Measurements from ENCODE around the gene ACOX1.
A peak's percentile ranks its signal among the peaks of the same experiment; 100 is the strongest.
"Not testable (repeated sequence)": the region's sequence is repeated elsewhere in the genome, so short reads cannot be mapped to it uniquely, and the experiment has no call there.

ACOX1 gene

DNA sequence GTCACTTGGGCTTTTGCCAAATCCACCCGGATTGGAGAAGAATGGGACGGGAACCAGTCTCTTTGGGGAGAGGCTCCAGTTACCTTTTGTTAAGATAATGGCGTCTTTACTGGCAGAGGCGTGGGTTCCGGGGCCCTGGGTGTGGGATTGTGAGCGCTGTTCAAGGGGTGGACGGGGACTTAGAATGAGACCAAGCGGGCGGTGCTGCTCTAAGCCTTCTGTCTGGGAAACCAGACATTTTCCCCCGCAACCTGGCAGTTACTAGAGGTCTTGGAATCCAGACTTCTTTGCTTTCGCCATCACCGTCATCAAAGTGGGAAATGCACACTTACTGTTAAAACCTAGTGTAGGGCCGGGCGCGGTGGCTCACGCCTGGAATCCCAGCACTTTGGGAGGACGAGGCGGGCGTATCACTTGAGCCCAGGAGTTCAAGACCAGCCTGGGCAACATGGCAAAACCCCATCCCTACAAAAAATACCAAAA, 780 bp upstream of the ACOX1 start:
- DNase-seq: no peak

DNA sequence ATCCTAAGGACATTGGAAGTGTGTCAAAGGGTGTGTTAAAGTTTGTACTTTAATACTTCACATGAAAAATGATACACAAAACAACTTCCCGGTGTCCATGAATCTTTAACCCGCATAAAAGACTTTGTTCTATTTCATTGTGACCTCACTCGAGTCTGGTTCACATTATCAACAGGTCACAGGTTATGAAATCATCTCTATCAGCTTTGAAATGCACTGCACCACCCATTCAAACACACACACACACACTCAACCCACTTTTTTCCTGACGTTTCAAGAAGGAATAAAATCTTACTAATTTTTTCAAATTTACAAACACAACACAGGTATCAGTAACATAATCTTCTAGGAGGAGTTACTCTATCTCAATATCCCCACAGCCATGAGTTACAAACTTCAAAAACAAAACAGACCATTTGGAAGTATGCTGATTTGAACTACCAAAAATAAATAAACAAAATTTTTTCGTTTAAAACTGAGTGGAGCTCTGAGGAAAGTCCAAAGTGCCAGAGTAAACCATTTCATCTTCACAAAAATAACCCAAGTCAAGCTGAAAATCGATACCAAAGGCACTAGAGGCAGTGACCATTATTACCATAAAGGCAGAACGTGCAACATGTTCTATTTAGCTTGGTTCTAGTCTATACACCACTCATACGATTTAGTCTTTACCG, 2.7 kb downstream of the ACOX1 start:
- DNase-seq: no peak

DNA sequence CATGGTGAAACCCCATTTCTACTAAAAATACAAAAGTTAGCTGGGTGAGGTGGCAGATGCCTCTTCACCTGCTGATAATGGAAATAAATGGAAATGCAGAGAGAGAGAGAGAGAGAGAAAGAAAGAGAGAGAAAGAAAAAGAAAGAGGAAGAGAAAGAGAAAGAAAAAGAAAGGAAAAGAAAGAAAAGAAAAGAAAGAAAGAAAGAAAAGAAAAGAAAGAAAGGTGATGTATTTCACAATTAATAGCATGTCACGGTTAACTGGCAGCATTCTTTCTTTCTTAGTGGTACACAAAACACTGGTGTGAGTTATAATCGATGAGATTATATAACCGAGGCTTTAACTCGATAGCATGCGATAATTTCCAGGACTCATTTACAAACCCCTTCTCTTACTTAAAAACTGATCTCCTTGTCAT, 3.2 kb downstream of the ACOX1 start:
- DNase-seq: no peak

DNA sequence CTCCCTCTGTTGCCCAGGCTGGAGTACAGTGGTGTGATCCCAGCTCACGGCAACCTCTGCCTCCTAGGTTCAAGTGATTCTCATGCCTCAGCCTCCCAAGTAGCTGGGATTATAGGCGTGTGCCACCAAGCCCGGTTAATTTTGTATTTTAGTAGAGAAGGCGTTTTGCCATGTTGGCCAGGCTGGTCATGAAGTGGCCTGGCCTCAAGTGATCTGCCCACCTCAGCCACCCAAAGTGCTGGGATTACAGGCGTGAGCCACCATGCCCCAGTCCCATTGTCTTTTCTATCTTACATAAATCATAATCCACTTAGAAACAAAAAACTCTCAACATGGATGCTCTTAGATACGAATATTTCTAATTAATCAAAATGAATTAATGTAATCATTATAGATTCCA, 3.8 kb downstream of the ACOX1 start:
- DNase-seq: not testable (repeated sequence)

DNA sequence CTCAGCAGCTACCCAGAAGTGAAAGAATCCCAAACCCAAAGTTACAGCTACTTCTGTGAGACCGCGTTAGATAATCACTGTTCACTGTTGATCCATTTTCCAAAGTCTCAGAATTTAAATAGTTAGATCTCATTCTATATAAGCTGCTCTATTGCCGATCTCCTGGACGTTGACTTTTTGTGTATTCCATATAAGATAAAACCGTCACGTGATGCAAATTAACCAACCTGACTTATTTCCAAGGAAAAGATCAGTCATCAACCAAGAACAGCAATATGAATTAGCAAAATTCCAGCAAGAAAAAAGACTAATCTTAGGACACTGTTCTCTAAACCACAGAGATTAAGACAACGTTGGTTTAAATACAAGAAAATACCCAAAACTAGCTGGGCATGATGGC, 8.3 kb downstream of the ACOX1 start:
- DNase-seq: no peak

DNA sequence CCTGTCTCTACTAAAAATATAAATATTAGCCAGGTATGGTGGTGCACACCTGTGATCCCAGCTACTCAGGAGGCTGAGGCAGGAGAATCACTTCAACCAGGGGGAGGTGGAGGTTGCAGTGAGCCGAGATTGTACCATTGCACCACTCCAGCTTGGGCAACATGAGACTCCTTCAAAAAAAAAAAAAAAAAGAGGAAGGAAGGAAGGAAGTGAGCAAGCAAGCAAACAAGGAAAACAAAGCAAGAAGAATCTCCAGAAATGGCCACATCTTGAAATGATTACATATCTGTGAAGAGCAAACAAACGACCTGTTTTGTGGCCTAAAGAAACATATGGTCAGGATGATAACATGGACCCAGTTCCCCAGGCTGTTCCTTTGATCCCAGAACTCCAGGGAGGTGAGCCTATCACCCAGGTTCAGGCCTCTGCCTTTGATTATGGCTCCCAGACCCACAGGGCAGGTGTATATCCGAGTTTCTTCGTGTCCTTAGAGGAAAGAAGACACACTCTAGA, 8.9 kb downstream of the ACOX1 start:
- peak; percentile 17 for DNase-seq

DNA sequence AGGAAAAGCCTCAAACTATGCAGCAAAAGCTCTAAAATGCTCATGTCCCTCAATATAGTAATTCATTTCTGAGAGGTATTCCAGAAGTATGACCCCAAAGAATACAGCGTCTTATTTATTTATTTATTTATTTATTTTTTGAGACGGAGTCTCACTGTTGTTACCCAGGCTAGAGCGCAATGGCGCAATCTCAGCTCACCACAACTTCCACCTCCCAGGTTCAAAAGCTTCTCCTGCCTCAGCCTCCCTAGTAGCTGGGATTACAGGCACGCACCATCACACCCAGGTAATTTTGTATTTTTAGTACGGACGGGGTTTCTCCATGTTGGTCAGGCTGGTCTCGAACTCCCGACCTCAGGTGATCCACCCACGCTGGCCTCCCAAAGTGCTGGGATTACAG, 9.9 kb downstream of the ACOX1 start:
- not testable (repeated sequence) for DNase-seq

DNA sequence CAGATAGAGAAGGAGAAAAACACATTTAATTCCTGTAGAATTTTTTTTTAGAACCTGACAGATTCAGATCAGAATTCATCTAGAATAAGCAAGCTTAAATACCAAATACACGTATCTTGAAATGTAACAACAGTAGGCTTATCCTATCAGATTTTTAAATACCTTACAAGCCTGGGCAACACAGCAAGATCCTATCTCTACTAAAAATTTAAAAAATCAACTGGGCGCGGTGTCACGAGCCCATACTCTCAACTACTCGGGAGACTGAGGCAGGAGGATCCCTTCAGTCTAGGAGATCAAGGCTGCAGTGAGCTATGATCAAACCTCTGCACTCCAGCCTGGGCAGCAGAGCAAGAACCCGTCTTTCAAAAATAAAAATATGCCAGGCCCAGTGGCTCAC, 13.5 kb downstream of the ACOX1 start:
- DNase-seq: no peak

DNA sequence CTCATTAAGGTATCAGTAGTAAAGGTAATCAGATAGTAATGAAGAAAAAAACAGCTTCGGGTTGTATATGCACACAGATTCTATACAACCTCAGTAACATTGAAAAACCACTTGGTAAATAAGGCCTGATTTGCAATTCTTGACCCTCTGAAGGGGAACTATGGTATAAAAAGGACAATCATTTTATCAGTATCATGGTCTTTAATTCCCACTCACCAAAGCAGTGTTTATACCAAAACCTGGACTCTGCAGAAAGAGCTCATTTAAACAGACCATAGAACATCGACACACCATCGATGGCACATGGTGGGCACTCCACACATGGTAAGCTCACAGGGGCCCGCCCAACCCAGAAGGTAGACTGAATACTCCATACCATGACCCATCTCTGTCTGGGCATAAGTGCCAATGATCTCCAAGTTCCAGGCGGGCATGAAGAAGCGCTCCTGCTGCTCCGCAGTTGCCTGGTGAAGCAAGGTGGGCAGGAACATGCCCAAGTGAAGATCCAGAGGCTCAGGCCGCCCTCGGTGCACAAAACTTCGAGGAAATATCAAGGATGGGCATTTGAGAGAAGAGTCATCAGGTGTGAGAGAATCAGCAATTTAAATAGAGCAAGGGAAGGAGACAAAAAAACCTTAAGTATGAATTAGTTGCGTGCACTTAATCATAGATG, 19.0 kb downstream of the ACOX1 start:
- no peak for DNase-seq

DNA sequence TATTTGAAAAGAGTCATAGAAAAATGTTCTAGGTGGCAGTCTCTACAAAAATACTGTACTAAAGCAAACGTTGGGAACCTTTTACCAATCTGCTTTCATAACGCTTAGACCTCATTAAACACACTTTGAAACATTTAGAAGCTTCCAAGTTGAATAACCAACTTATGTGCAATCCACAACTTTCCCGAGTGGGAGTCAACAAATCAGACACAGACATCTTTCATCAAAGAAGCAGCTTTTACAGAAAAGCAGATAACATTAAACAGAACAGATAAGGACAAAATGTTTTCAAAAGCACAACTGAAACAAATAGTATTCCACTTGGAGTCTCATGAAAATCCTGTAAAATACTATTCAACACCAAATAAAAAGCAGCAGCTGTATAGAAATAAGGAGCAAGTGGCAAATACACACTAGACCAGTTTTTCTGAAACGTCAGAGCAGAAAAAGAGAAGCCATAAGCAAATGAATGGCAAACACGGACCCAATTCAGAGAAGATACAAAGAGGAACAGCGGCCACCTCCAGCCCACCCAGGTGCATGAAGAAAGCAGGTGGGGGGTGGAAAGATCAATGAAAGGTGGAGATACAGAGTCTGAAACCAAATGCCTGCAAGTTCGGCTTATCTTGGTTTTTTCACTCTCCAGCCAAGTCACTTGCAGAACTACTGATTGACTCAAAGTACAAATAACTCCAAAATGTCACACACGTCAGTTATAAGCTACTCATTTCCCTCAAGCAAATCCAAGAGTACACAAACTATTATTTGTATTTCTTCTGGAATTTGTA, 19.7 kb downstream of the ACOX1 start:
- no peak for DNase-seq

DNA sequence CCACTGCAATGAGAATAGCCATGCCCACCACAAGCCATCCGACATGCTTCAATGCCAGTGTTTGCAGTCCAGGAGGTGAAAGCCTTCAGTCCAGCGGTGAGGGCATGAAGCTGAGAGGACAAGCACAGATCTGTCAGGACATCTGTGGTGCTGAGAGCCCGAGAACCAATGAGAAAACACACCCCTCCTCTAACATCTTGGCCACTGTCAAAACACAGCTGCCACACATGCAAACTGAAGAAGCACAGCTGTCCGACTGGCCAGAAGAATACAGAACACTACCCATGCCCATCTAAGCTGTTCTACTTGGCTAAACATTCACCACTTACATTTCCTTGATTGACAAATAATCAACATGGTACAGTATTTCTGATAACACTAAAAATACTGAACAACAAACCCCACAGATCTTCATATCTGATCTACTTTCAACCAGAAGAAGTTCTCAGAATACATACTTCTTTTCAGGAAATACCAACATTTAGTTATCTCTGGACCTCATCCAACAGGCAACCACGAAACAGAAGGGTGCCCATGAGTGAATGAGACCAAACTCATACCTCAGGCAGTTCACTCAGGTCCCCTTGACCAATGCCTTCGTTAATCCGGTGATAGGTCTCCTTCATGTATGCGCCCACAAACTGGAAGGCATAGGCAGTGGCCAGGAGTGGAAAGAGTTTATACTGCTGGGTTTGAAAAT, 28.0 kb downstream of the ACOX1 start:
- DNase-seq: peak; percentile 28

DNA sequence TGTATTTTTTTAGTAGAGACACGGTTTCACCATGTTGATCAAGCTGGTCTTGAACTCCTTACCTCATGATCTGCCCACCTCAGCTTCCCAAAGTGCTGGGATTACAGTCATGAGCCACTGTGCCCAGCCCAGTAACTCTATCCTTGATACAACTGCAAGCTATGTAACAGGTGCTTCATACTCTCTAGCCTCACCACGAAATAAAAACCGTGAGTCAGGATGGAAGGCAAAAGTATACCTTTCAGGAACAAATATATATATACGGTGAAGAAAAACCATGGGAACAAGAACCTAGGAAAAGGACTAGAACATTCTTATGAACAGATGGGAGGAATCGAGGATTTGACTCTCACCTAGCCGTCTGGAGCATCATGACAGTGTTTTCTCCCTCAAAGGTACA, 28.5 kb downstream of the ACOX1 start:
- no peak for DNase-seq

DNA sequence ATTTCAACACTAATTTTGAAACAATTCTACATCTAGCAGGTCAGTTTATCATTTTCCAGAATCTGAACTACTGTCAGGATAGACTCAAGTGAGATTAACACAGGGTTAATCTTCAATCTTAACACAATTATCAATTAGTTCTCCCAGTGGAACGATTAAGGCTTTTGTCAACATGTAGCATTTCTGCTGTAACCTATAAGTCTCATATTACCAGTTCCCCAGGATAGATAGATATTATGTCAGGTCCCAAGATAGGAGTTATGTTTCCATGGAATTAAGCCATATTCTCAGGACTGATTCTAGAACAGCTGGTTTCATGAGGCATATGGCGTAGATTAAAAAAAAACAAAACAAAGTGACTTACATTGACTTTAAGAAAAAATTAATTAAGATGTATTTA, 33.8 kb downstream of the ACOX1 start:
- DNase-seq: no peak

DNA sequence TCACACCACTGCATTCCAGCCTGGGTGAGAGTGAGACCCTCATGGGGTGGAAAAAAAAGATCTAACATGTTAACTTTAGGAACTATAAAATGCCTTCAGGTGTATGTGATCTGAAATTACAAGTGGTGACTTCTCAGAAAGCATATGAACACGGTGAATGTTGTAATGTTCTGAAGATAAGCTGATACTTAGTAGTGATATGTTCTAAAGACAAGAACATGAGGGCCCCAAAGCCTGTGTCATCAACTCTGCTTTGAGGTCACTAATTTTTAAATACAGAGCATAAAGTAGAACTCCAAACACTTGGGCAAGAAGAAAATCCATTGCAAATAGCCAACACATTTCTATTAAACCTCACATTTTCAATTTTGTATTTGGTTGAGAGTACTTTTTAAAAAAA, 35.5 kb downstream of the ACOX1 start:
- no peak for DNase-seq

DNA sequence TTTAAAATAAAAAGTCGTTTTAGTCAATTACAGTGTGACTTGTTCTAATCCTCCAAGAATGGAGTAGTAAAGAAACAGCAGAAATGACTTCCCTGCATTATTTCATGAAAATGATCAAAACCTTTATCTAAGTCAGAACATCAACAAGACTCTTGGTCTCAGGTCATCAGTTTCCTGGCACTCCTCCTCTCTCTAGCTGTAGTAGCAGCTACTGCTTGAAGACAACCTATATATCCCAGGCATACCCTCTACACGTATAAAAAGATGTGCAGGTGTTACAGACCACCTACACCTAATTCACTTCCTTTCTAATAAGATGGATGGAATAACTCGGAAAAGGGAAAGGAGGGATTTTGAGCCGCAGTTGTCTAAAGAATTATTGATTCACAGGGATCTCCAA, 36.5 kb downstream of the ACOX1 start:
- no peak for DNase-seq

DNA sequence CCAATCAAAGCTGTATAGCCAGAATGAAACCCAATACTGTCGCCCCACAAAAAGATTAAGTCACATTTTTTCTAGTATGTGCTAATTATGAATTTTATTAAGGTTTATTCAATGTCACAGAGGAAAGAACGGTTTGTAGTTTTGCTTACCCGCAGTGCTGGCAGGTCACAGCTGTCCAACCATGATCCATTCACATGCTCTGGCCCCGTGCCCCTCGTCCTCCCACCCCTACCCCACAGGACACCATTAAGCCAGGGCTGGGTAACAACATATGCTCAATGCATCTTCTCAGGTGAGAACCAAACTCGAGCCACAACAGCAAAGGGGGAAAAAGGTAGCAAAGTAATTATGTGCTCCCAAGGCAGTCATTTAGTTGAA, 37.5 kb downstream of the ACOX1 start:
- no peak for DNase-seq

DNA sequence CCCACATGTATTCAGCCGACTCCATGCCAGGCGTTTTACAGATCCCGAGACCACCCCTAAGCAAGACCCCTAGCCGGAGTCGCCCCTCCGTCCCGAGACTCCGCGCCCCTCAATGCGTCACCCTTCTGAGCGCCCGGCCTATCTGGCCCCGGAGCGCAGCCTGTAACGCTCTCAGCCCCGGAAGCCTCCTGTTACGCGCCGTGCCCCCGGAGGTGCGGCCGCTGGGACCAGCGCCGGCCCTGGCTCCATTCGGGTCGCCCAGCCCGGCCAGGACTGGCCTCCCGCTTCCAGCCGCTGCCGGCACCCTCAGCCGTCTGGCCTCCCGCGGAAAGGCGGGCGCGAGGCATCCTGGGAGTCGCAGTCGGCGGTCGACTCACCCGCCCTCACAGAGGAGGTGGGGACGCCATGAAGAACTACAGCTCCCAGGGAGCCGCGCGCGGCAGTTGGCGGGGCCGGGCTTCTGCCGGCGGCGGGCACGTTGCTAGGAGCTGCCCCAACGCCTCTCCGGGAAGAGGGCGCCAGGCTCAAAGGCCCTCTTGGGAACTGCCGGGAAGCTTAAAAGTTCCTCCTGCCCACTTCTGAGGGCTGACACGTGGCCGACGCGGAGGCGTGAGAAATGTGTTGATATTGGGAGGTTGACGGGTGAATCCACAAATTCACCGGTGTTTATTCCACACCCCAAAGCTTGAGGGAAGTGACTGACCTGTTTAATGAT, 38.1 kb downstream of the ACOX1 start, which contains the start of gene FBF1:
Gene FBF1 (minus strand): TSS at position 316 of the 715 bp plus-strand sequence. CDS start 2,893 bp downstream, outside the sequence.
- DNase-seq: peak; percentile 92

DNA sequence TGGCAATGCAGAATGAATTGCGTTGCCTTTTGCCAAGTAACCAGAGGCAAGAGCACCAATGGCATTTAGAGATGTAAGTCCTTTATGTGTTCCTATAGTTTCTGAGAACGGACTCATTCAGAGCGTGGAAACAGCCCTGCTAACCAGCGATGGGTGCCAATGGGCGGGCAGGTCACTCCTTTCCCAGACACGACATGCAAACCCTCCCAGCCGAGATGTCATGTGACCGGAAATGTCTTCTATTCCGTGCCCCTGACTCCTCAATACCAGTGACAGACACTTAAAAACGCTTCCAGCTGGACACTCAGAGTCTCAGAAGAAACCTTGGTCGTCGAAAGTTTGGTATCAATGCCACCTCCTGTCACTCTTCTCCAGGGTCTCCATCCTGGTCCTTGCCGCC, 41.3 kb downstream of the ACOX1 start:
- no peak for DNase-seq

DNA sequence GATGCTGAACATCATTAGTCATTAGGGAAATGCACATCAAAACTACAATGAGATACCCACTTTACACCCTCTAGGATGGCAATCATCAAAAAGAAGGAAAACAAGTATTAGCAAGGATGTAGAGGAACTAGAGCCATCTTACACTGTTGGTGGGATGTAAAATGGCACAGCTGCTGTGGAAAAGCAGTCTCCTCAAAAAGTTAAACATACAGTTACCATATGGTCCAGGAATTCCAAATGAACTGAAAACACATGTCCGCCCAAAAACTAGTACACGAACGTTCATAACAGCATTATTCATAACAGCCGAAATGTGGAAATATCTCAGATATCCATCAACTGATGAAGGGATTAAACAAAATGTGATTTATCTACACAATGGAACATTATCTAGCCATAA, 45.2 kb downstream of the ACOX1 start:
- peak; percentile 40 for DNase-seq

DNA sequence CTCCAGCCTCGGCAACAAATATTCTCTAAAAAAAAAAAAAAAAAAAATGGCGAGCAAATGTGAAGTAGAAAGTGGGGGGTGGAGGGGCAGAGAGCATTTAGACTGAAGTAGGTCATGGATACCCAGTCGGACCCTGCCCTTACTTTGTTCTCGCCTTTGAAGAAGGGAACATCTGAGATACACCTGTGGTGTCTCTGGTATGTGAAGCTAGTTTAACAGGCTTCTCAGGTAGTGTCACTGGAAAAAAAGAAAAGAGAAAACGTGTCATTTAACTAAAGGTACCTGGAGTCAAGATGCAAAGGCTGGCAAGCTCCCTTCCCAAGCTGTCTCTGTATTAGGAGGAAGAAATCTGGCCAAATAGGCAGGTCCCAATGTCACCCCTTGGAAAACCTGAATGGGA, 46.1 kb downstream of the ACOX1 start:
- no peak for DNase-seq

DNA sequence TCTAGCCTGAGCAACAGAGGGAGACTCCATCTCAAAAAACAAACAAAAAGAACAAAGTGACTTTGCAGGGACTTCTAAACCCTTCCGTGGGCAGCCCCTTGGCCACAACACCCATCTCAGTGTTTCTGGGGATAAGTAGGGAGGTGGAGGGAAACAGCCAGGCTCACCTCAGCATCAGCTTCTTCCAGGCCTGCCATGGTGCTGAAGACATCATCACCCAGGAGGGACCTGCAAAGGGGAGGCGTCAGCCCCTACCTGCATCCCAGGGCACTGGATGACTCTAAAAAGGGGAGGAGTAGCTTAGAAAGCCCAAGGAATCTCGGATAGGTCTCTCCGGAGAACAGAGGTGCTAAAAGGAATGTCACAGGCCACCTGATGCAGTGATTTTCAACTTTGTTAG, 47.9 kb downstream of the ACOX1 start:
- no peak for DNase-seq

DNA sequence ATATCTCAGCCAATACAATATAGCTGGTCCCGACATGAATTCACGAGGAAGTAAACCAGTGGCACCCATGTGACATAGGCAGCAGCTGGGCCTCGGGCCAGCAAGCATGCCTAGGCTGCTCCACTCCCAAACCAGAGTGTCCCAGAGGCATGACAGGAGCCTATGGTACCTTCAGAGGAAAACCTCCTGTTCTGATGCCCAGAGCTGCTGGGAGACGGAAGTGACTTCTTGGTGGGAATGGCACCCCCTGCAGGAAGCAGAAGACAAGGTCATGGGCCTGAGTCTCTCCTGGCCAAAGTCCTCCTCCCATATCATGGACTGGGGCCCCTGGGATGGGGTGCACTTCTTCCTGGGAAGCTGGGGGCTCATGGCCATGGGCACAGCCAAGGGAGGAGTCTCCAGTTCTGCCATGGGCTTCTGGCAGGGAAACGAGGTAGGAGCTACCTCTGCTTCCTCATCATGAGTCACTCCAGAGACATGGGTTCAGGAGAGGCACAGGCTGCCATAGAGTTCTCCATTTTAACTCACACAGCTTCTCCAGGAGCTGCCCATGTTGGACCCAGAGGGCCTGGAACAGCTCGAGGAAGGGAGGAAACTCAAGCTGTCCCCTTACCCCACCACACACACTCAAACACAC, 51.6 kb downstream of the ACOX1 start:
- DNase-seq: no peak

Data from fibroblast of skin of right quadriceps (primary cell).